GM18498 (cell line): ENCODE data around the gene PAN3.

Source experiments
- ATAC-seq: cut with Tn5 transposase; IDR thresholded peaks from one replicate; pipeline ENCODE4 v1.9.1; 2021; ENCODE audit warnings: mild to moderate bottlenecking, moderate library complexity; ENCODE audit not compliant: unreplicated experiment

The PAN3 gene

DNA sequence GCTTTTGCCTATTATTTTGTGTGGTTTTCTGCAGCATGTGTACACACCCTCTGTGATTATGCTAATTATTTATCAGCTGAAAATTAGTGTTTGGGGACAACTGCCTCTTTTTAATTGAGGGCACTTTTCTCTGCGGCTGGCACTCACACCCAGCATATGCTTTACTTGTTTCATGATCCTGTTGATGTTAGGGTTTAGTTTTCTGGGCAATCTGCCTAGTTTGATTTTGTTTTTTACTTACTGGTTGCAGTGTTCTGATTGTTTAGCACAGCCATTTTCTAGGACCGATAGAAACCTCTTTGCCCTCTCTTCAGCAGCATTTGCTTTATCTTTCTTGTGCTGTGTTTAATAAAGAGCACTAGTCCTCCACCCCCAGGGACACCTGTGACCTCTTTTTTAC is 161.6 kb downstream of the PAN3 start:
- no peak for ATAC-seq

DNA sequence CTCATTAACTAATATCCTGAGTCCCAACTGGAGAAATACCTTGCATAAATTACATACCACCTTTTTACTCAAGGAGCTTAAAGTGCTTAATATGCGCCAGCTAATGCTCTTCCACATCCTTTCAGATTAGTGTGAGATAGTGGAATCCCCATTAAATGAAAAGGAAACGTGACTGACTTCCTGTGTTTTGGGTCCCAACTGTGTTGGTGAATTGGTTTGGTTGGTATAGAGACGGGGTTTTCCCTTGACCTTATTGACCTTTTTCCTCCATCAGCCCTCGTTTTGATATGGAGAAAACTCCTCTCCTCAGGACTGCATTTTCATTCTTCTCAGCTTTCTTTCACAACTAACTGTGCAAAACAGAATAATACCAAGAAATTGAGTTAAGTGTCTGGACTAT is 163.5 kb downstream of the PAN3 start:
- ATAC-seq, result no peak

GRCh38 chr13:28306325-28306724 is 168.0 kb downstream of the PAN3 start:
- no peak for ATAC-seq

- ATAC-seq, result no peak
Measured at GRCh38 chr13:28313579-28313978, 175.2 kb downstream of the PAN3 start.

DNA sequence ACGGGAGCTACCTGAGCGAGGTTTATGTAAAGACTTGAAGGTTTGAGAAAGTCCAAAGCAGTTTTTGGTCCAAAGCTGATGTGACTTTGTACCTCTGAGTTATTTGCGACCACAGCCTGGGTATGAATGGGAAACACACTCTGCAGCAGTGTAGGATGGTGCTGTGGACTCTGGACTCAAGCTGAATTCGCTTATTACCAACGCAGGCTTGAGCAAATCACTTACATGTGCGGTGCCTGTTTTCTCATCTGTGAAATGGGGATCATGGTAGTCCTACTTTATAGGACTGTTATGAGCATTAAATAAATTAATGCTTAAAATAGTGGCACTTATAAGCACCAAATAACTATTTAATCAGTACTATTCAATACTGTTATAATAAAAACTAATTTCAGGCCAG is 176.5 kb downstream of the PAN3 start:
- ATAC-seq, result no peak

GRCh38 chr13:28316129-28316528 is 177.8 kb downstream of the PAN3 start:
- ATAC-seq, result no peak

DNA sequence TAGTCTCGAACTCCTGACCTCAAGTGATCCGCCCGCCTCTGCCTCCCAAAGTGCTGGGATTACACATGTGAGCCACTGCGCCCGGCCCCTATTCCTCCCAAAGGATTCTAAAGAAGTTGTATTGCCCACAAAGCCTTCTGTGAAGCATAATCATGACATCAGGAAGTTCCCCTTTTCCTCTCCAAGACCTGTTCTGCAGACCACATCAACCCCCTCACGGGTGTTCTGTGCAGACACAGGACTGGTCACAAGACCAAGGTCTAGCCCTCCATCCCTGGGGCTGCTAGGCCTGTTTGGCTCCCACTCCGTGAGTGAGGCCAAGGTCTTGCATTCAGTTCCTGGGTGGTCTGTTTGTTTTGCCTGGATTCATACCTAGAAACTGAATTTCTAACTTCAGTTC is 178.5 kb downstream of the PAN3 start:
- no peak for ATAC-seq

- no peak for ATAC-seq
Measured at GRCh38 chr13:28318496-28318895, 180.2 kb downstream of the PAN3 start.

GRCh38 chr13:28319528-28319927 is 181.2 kb downstream of the PAN3 start:
- no peak for ATAC-seq

GRCh38 chr13:28320209-28320608 is 181.9 kb downstream of the PAN3 start:
- ATAC-seq, result no peak

DNA sequence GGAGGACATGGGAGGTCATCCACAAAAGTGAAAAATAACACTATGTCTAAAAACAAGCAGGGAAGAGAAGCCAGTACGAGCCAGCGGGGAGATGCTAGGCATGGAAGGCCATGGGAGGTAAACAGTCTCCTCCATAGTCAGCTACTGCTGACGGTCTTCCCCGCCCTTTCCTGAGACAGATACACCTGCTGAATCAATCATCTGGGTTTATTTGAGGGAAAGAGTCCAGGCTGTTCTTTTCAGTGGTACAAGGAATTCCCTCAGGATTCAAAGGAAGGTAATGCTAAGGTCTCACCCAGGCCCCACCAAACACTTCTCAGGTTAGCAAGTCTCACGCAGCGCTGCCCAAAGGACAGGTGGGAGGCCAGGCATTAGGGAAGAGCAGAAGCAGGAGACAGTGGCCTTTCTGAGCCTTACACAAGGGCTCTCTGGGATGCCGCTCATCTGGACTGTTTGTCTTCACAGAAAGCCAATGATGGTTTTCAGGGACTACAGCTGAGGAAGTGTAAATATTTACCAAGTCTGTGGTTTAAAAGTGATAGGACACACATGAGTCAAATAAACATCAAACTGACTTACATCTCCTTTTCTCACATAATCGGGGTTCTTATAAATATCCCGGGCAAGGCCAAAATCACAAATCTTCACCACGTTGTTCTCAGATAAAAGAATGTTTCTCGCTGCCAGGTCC is 182.7 kb downstream of the PAN3 start:
- ATAC-seq, result no peak

GRCh38 chr13:28321756-28322155 is 183.4 kb downstream of the PAN3 start:
- no peak for ATAC-seq

- no peak for ATAC-seq
Measured at GRCh38 chr13:28322256-28322905, 184.0 kb downstream of the PAN3 start.

GRCh38 chr13:28324181-28324789 is 185.9 kb downstream of the PAN3 start:
- ATAC-seq, result peak; percentile 74

DNA sequence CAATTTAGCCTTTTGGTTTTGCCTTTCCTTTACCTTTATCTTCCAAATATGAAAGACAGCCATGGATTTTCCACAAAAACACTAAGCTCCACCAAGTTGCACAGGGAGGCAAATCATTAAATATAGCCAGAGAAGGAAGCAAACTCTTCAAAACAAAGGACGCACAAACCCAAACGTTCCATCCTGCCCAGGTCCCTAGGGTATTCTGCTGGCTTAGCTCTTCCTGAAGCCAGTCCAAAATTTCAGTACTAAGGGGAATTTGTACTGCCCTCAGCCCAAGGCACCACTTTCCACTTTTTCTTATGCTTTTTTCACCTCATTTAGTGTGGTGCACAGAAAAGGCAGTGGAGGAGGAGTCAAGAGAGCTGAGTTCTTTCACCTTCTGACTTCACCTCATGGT is 186.7 kb downstream of the PAN3 start:
- no peak for ATAC-seq

- no peak for ATAC-seq
Measured at GRCh38 chr13:28326056-28326455, 187.7 kb downstream of the PAN3 start.

GRCh38 chr13:28327373-28328270 is 189.3 kb downstream of the PAN3 start:
- ATAC-seq, result no peak

DNA sequence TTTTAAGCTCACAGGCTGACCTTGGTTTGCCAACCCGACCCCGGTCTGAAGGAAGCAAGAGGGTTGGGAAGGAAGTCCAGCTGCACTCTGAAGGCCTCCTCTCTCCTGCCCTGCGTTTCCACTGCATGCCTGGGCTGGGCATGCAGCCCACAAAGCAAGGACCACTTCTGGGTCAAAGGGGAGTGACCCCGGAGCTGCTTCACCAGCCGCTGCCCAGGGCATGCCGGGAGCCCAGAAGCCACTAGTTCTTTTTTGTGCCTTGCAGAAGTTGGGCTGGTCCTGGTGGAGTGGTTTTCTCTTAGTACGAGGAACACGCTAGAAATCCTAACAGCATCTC is 189.9 kb downstream of the PAN3 start:
- no peak for ATAC-seq

DNA sequence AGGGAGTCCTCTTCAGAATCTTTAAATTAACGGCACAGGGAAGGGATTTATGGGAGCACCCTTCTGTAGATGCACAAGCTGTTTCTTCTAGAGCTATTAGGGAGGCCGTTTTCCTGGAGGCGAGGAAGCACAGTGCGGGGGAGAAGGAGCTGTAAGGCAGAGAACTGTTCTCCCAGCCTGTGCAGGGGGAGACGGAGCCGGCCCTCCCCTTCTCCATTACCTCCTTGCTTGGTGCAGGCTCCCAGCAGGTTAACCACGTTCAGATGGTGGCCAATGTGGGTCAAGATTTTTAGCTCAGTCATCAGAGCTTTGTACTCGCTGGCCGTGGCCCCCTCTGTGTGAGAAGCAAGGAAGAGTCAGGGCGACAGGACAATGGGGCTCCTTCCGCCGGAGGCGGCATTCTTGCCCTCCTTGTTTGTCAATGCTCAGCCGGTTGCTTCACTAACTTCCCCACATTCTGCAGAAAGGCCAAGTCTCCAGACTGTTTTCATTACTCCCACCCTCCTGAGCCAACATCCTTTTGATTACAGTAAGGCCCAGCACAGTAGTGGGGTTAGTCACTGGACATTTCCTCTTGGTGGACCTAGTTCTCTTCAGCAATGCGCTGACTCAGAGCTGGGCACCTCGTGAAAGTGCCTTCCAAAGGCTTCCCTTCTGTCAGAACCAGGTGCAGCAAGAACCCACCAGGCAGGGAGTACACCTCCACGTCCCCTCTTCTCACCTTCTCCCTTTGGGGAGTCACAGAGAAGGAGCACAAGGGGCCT is 191.2 kb downstream of the PAN3 start:
- no peak for ATAC-seq

GRCh38 chr13:28333204-28333881 is 195.0 kb downstream of the PAN3 start:
- ATAC-seq, result no peak
